Hematopoietic multipotent progenitor cell treated with erythropoietin and hydrocortisone succinate and interleukin-3 and kit ligand, for 8 days (in vitro differentiated cells): ENCODE measurements around the gene RASSF5.
A peak's percentile ranks its signal among the peaks of the same experiment; 100 is the strongest.
"Not testable (repeated sequence)": the region's sequence is repeated elsewhere in the genome, so short reads cannot be mapped to it uniquely, and the experiment has no call there.

Experiments
- DNase-seq: peaks from one replicate; pipeline ENCODE4 v3.0.0-alpha.2; 2015

RASSF5 gene

GRCh38 chr1:206575894-206576737 is 68.8 kb downstream of the RASSF5 start:
- no peak for DNase-seq

- no peak for DNase-seq
These were observed 70.3 kb downstream of the RASSF5 start for GRCh38 chr1:206577626-206578025.

- DNase-seq: no peak
These were observed 71.0 kb downstream of the RASSF5 start for GRCh38 chr1:206578068-206578977.

DNA sequence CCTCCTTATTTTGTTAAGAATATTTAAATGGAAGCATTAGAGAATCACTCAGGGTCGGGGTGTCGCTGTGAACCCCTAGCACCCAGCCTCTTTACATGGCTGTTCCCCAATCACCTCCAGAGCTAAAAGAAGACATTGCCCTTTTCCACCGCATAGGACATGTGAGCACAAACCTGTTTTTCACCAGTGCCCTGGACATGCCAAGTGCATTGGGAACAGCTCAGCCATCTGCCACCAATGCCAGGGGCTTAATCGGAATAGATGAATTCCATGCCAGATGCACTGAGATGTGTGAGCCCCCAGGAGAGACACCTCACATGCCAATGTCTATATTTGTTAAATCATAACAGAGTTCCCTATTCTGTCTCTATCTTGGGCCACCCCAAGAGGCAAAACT is 71.6 kb downstream of the RASSF5 start:
- no peak for DNase-seq

GRCh38 chr1:206579747-206580437 is 72.6 kb downstream of the RASSF5 start:
- peak; percentile 65 for DNase-seq

GRCh38 chr1:206580438-206581113 is 73.2 kb downstream of the RASSF5 start:
- no peak for DNase-seq

- DNase-seq: not testable (repeated sequence)
These were observed 73.8 kb downstream of the RASSF5 start for GRCh38 chr1:206581114-206581497.

GRCh38 chr1:206581571-206581981 is 74.2 kb downstream of the RASSF5 start:
- DNase-seq: no peak

- DNase-seq: no peak
These were observed 75.2 kb downstream of the RASSF5 start for GRCh38 chr1:206582537-206582936.

DNA sequence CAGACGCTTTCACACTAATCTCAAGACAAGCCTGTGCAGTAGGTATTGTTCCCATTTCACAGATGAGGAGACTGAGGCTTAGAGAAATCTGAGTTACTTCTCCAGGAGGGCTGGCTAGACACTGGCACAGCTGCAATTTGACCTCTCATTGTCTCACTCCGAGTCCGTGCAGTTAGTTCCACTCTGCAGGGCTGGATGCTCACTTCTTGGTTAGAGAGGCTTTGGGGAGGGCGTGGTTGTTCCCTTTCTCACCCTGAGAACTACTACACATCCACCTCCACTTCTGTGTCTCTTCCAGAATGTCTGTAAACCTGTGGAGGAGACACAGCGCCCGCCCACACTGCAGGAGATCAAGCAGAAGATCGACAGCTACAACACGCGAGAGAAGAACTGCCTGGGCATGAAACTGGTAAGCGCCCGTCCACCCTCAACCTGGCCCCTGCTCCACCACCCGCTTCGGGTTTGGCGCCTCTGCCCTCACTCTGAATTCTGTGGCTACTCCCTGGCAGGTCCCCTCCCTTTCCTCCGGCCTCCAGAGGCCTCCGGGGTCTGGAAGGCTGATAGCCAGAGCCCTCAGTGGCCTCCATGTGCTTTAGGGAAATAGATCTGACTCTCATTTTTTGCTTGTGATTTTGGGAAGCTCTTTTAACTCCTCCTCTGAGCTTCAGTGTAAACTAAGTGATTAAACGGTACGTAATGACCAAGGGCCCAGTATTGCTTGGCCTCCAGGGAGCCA is 75.8 kb downstream of the RASSF5 start:
- no peak for DNase-seq

GRCh38 chr1:206583707-206584648 is 76.6 kb downstream of the RASSF5 start:
- peak; percentile 79 for DNase-seq

DNA sequence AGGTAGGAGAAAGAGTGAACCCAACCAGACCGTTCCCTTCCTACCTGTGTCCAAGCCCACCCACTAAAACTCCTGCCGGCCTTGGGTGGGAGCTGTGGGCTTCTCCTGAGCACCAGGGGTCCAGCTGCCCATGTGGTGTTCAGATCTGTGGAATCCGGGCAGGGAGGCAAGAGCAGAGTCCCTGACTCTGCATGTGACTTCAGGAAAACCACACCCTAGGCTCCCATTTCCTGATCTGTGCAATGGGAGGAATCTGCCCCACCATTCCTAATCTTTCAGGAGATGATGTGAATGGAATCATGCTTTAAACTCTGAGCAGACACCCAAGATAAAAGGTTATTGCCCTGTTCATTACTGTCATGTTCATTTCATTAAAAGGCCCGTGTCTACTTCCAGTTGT is 77.4 kb downstream of the RASSF5 start:
- DNase-seq: no peak

GRCh38 chr1:206586501-206587445 is 79.4 kb downstream of the RASSF5 start:
- no peak for DNase-seq

- no peak for DNase-seq
These were observed 80.6 kb downstream of the RASSF5 start for GRCh38 chr1:206587904-206588303.

- no peak for DNase-seq
These were observed 81.2 kb downstream of the RASSF5 start for GRCh38 chr1:206588492-206588891.

DNA sequence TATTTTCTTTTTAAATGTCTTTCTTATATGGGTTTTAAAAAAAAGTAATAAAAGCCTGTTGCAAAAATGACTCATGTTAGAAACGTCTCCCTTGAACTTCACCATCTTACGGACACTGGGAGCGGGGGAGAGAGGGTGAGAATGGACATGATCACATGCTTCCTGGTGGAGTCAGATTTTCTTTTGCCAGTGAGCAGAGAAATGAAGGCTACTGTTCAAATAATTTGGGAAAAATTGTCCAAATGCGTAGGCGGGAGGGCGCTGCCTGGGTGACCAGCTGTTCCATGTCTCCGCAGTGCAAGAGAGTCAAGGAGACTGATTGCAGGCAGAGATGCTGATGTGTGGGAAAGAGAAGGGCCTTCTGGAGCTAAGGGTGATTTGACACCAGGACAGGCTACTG is 81.9 kb downstream of the RASSF5 start:
- no peak for DNase-seq

DNA sequence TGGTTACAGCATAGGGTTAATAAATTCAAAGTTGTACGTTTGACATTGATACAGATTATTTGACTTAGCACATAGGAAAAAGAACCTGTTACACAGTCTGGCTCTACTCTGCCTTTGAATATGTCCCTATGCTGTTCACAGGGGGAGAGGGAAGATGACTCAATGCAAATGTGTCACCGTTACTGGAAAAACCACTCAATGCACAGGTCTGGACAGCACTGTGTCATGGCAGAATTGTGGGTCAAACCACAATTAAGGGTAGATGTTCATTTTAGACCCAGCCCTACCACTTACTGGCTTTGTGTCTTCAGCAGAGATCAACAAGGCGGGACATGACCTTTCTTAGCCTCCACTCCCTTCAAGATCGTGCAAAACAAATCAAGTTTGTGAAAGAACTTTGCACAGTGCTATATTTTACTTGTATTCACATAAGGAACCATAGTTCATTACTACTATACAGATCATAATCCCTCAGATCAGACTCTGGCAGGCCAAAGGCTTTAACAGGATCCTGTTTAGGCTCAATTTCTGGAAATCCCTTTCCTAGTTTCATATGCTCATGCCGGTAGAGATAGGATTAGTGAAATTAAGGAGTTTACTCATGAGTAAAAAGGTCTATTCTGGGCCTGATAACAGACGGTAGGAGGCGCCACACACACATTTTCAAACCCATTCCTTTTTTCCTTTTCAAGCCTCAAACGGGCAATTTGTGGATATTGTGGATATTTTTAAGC is 82.9 kb downstream of the RASSF5 start:
- peak; percentile 15 for DNase-seq

DNA sequence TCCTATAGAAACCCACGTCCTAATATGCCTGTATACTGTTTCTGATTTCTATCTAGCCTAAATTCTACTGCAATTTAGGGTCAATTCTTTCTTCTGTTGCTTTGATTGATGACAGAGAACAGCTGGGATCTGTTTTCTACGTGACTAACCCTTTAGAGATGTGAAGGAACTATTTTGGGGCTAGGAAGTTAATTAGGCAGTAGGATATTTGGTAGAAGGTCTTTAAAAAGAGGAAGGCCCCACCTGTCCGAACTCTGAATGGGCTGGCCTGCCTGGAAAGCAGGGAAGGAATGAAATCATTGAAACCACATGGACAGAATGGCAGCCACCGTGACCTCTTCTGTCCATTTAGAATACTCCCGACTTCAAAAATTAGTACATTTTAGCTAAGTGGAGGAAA is 83.9 kb downstream of the RASSF5 start:
- no peak for DNase-seq

GRCh38 chr1:206591696-206592095 is 84.4 kb downstream of the RASSF5 start:
- no peak for DNase-seq
